ENCODE data around the gene MAP2K5.

The MAP2K5 gene

GRCh38 chr15:67823314-67824196 is 281.1 kb downstream of the MAP2K5 start:
- Histone ChIP-seq H3K36me3 (no peaks in the 10 kb centered on the region), H3K9me3 (ENCODE audit: severe bottlenecking) (peaks cover 14% of the 10 kb centered on the region), H3K27ac (no peak overlapping the region), H3K4me3 (ENCODE audit: low read depth, low read length) (peak overlapping the region; percentile 51), H3K27me3 (ENCODE audit: insufficient read depth, low read depth, severe bottlenecking) (peaks cover 75% of the 10 kb centered on the region)
- DNase-seq: no peak
- TF ChIP-seq, protein P1, sequence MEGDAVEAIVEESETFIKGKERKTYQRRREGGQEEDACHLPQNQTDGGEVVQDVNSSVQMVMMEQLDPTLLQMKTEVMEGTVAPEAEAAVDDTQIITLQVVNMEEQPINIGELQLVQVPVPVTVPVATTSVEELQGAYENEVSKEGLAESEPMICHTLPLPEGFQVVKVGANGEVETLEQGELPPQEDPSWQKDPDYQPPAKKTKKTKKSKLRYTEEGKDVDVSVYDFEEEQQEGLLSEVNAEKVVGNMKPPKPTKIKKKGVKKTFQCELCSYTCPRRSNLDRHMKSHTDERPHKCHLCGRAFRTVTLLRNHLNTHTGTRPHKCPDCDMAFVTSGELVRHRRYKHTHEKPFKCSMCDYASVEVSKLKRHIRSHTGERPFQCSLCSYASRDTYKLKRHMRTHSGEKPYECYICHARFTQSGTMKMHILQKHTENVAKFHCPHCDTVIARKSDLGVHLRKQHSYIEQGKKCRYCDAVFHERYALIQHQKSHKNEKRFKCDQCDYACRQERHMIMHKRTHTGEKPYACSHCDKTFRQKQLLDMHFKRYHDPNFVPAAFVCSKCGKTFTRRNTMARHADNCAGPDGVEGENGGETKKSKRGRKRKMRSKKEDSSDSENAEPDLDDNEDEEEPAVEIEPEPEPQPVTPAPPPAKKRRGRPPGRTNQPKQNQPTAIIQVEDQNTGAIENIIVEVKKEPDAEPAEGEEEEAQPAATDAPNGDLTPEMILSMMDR (IDR thresholded peaks at IDR 0.05; ENCODE audit: low read depth, low read length): no peak

DNA sequence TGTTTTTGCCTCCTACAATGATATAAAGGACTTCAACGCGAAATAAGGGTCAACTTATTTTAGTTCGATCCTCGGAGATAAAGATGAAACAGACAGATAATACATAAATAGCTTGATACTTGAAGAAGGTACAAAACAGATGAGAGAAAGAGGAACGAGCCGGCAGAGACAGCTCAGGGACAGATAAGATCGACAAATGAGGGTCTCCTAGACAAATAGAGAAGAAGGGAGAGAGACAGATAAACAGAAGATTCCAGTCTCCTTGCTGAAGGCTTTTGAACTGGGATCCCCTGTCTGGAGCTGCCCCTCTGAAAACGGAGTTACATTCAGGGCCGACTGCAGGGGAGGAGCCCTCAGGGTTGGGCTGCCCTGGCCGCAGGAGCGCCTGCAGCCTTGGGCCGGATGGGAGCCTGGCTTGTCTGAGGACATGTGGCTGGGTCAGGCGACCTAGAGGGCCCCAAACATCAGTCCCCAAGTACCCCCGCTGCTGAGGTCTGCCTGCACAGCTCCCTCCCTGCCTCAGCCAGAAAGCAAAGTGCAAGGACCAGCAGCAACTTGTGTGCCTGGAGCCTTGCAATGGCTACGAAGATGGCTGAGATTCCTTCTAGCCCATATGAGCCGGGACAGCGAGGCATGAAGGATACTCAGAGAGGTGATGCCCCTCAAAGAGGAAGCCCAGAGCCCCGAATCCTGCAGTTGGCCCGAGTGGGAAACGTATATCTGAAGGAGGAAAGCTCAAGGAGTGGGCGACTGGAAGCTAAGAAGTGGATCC is 281.9 kb downstream of the MAP2K5 start:
- Histone ChIP-seq H3K27me3 (ENCODE audit: insufficient read depth, low read depth, severe bottlenecking) (peaks cover 80% of the 10 kb centered on the region), H3K4me3 (ENCODE audit: low read depth, low read length) (peak overlapping the region; percentile 51), H3K9me3 (ENCODE audit: severe bottlenecking) (peaks cover 20% of the 10 kb centered on the region), H3K27ac (no peak overlapping the region), H3K36me3 (no peaks in the 10 kb centered on the region)
- TF ChIP-seq, protein P1 (IDR thresholded peaks at IDR 0.05; ENCODE audit: low read depth, low read length): no peak
- no peak for DNase-seq

GRCh38 chr15:67824976-67825880 is 282.7 kb downstream of the MAP2K5 start, which contains the start of gene SKOR1:
Gene SKOR1 (plus strand): TSS chr15:67825509. CDS start chr15:67825603, 94 bp downstream.
- Histone ChIP-seq H3K27me3 (ENCODE audit: insufficient read depth, low read depth, severe bottlenecking) (peaks cover 80% of the 10 kb centered on the region), H3K27ac (no peak within 1 kb of the TSS), H3K4me3 (ENCODE audit: low read depth, low read length) (peak within 1 kb of the TSS; percentile 51), H3K9me3 (ENCODE audit: severe bottlenecking) (peaks cover 20% of the 10 kb centered on the region), H3K36me3 (no peaks in the 10 kb centered on the region)
- no peak for DNase-seq
- TF ChIP-seq, protein P1 (IDR thresholded peaks at IDR 0.05; ENCODE audit: low read depth, low read length): no peak

- H3K27ac ChIP-seq: no peak overlapping the region
- DNase-seq: no peak
These were observed 283.6 kb downstream of the MAP2K5 start for GRCh38 chr15:67825881-67826716.

More at GRCh38 chr15:67825881-67826716, 283.6 kb downstream of the MAP2K5 start:
- Histone ChIP-seq H3K9me3 (ENCODE audit: severe bottlenecking) (peaks cover 20% of the 10 kb centered on the region), H3K27me3 (ENCODE audit: insufficient read depth, low read depth, severe bottlenecking) (peaks cover 73% of the 10 kb centered on the region), H3K36me3 (no peaks in the 10 kb centered on the region), H3K4me3 (ENCODE audit: low read depth, low read length) (peak overlapping the region; percentile 39)
- TF ChIP-seq, protein P1 (IDR thresholded peaks at IDR 0.05; ENCODE audit: low read depth, low read length): no peak
